Psoas muscle (tissue), 8 donors: ENCODE results near the gene LMOD2. TPM values are rescaled to one million over a fixed set of nuclear protein-coding genes. Genes with fewer than 3 reads are reported as not detected.

Experiments
- ATAC-seq, 4 donors: fragments of 200-7000 bp; cut with Tn5 transposase; one replicate each; pipeline ENCODE4 v1.9.1; 2020; ENCODE audit warnings: moderate library complexity in 3 of 4, mild to moderate bottlenecking in 2 of 4
- DNase-seq, 2 donors: peaks; one replicate each; pipeline ENCODE4 v3.0.0-alpha.2; 2020
- H3K27ac ChIP-seq: fragments of 200-600 bp; one replicate; pipeline ENCODE4 v1.8.0; 2022
- H3K27me3 ChIP-seq, 3 donors: fragments of 200-600 bp in 1 of 3; one replicate each; pipeline versions ENCODE4 v1.6.1 to v1.8.0; 2013 to 2022; ENCODE audit warnings: low read length in 2 of 3, mild to moderate bottlenecking in 2 of 3, moderate library complexity in 1 of 3; ENCODE audit not compliant: insufficient read depth in 3 of 3
- H3K36me3 ChIP-seq, 2 donors: fragments of 200-600 bp in 1 of 2; one replicate each; pipeline versions ENCODE4 v1.6.1 to v1.8.0; 2013 to 2022; ENCODE audit warnings: low read depth in 1 of 2, mild to moderate bottlenecking in 1 of 2, moderate library complexity in 1 of 2; ENCODE audit not compliant: insufficient read depth in 1 of 2
- H3K4me1 ChIP-seq: fragments of 200-600 bp; one replicate; pipeline ENCODE4 v1.8.0; 2022
- H3K4me3 ChIP-seq: fragments of 200-600 bp; one replicate; pipeline ENCODE4 v1.8.0; 2022; ENCODE audit warnings: mild to moderate bottlenecking
- H3K9me3 ChIP-seq: fragments of 200-600 bp; one replicate; pipeline ENCODE4 v1.8.0; 2022
- WGBS, 3 donors: extraction: QIAGEN DNeasy Blood & Tissue Kit; methylation state at CpG; one replicate each; pipeline versions ENCODE4 v1.1.6 to v1.1.7; 2013; 5-methylcytosine and 5-hydroxymethylcytosine counted together
- intact Hi-C, 2 donors: fragments of 100-400 bp; cut with DNase I; formaldehyde crosslinking; loops; one replicate each; pipeline versions ENCODE4 v1.11.0 to v1.14.2; 2022
- polyA plus RNA-seq, 3 donors: library from polyadenylated mRNA; stranded (reverse); fragments of 200-250 nt; gene quantifications; one replicate each; pipeline ENCODE4 v1.2.3, GENCODE V29; 2013
- total RNA-seq, 4 donors: library from RNA; stranded (reverse); fragmentation: NEBNext Ultra II Directional in 2 of 4; extraction: Animal tissue kit (Norgen Biotek cat#: 25700) in 2 of 4; gene quantifications; one replicate each; pipeline versions ENCODE4 v1.2.1 to v1.2.4, GENCODE V29; 2021 to 2023
- TF ChIP-seq, protein P1 (sequence below): fragments of 200-600 bp; IDR thresholded peaks from one replicate; pipeline ENCODE4 v1.8.0; 2022; ENCODE audit warnings: antibody characterized with exemption
- donor health status: healthy with polysubstance abuse.
- donor health status: DM: no; HTN: no; CAD: no; lungs with moderate emphysema.
- donor health status: Bipolar disorder and iron deficiency.
- donor health status: healthy.
- donor health status: DM: yes; HTN: yes; CAD: no.
- donor health status: DM: no; HTN: no; CAD: no.
- donor health status: DM: no; HTN: no; CAD: no.
- donor health status: DM: yes; HTN: yes; CAD: no.

Gene LMOD2
- total and polyA plus RNA-seq, 7 donors, result 6.9 to 1,114 (median 383) TPM

DNA sequence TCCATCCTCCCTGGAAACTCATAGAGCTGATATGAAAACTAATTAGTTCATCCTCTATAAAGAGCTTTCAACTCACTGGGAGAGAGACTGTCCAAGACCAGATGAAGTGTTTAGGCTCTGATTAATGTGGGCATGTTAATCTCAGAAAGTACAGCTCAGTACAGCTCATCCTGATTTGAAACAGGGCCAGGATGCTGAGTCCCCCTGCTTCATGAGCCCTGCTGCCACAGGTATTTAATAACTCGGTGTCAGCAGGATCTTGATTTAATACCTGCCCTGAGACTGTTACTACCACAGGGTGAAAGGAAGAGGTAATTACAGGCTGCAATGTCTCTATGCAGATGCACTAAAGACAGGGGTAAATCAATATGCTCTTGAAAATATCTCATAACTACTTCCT is 10.8 kb downstream of the LMOD2 start:
- Histone ChIP-seq H3K4me3 (peak overlapping the region; percentile 3), H3K27ac (peak overlapping the region; percentile 89), H3K9me3 (no peaks in the 10 kb centered on the region), H3K36me3 (peaks cover 0 to 42% of the 10 kb centered on the region in 2 donors), H3K27me3 (no peaks in the 10 kb centered on the region), H3K4me1 (peaks cover 12% of the 10 kb centered on the region)
- intact Hi-C loops, result no loop called here
- DNase-seq, result no peak
- ATAC-seq, result peak; percentile 54 to 89 (median 75)
- WGBS, 3 donors, result 13 to 19% (median 14%) methylated on average over 1 of the region's 1 CpG
- TF ChIP-seq, protein P1, sequence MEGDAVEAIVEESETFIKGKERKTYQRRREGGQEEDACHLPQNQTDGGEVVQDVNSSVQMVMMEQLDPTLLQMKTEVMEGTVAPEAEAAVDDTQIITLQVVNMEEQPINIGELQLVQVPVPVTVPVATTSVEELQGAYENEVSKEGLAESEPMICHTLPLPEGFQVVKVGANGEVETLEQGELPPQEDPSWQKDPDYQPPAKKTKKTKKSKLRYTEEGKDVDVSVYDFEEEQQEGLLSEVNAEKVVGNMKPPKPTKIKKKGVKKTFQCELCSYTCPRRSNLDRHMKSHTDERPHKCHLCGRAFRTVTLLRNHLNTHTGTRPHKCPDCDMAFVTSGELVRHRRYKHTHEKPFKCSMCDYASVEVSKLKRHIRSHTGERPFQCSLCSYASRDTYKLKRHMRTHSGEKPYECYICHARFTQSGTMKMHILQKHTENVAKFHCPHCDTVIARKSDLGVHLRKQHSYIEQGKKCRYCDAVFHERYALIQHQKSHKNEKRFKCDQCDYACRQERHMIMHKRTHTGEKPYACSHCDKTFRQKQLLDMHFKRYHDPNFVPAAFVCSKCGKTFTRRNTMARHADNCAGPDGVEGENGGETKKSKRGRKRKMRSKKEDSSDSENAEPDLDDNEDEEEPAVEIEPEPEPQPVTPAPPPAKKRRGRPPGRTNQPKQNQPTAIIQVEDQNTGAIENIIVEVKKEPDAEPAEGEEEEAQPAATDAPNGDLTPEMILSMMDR, result no peak

DNA sequence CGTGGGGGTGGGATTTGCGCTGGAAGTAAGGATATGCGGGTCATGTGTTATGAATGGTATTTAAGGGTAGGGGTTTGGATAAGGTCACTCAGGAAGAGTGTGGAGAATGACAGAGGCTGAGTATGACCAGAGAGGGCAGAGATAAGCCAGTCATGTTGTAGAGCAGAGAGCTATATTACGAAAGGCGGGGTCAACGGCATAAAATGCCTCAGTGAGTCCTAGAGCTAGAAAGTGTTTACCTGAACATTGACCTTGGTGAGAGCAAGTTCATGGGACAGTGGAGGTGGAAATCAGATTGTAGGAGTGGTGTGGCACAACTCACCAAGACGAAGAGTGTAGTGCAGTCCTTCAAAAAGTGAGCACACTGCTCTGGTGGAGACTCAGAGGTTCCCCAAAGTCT is 13.8 kb downstream of the LMOD2 start:
- DNase-seq, result no peak
- no peak overlapping the region for H3K4me3 ChIP-seq
- no peaks in the 10 kb centered on the region for H3K27me3 ChIP-seq
- TF ChIP-seq, protein P1, result no peak
- ATAC-seq, result no peak
- 76 to 87% (median 83%) methylated on average over 7 of the region's 7 CpGs for WGBS, 3 donors
- H3K9me3 ChIP-seq, result no peaks in the 10 kb centered on the region
- H3K36me3 ChIP-seq, result peaks cover 0 to 13% of the 10 kb centered on the region in 2 donors
- intact Hi-C loops, result no loop called here
- H3K27ac ChIP-seq, result peak overlapping the region; percentile 89
- H3K4me1 ChIP-seq, result peaks cover 29% of the 10 kb centered on the region

DNA sequence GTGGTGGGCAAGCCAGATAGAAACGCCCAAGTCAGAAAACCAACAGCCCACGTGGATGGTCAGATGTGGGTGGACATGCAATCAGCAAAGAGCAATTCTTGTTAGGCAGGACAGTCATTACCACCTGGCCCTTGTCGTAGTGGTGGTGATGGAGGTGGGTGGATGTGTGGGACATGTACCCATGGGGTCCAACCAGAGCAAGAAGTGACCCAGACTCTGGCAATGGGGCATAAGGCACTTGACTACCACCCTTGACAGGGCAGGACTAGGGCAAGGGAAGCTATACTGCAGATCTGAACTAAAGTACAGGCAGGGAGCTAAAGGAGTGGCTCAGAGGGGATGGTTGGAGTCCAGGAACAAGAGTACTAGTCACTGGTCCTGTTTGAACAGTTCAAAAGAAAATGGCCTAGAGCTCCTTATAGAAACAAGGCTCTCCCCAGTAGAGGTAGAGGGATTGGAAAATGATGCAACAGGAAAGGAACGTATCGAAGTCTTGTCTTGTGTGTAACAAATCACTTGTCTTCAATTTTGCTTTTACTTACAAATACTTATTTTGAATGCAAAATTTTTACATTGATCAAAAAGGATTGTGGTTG is 17.6 kb downstream of the LMOD2 start:
- ATAC-seq, result peak; percentile 9 to 19 (median 16)
- intact Hi-C loops, result no loop called here

DNA sequence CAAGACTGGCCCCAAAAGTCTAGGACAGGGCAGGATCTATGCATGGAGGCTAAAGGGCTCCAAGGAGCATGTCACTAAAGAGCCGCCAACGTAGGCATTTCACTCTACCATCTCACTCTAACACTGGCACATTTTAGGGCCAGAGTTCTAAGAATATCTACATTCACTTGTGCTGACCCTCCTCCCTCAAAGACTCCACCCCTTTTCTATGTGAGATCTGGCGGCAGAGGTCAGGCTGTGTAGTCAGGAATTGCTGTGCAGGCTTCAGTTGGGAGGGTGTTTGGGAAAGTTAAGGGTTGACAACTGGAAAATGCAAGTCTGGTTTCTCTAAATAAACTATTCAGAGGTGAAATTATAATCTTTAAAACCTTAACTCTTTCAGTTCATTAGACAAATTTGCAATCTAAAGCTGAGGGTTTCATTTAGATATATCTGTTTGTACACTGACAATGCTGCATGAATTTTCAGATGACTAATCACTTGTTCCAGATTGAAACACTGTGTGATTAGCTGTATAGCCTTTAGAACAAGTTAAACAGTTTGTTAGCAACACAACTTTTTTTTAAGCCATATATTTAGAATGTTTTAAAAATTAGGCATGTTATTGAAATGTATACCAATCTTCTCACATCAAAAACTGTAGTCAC is 18.2 kb downstream of the LMOD2 start:
- WGBS, 3 donors, result 35 to 40% (median 36%) methylated on average over 3 of the region's 3 CpGs
- TF ChIP-seq, protein P1, result no peak
- Histone ChIP-seq H3K36me3 (no peaks in the 10 kb centered on the region), H3K4me1 (peaks cover 48% of the 10 kb centered on the region), H3K9me3 (no peaks in the 10 kb centered on the region), H3K27ac (peak overlapping the region; percentile 90), H3K27me3 (no peaks in the 10 kb centered on the region), H3K4me3 (peak overlapping the region; percentile 44)
- ATAC-seq (peak; percentile 18 to 45 (median 32)), DNase-seq (no peak)
- intact Hi-C loops, result no loop called here

More for the DNA sequence above, 17.6 kb downstream of the LMOD2 start:
- WGBS, 3 donors, result 79 to 89% (median 81%) methylated on average over 5 of the region's 5 CpGs
- TF ChIP-seq, protein P1, result no peak
- DNase-seq, result no peak
- H3K27ac ChIP-seq, result peak overlapping the region; percentile 90
- H3K9me3 ChIP-seq, result no peaks in the 10 kb centered on the region
- H3K4me3 ChIP-seq, result peak overlapping the region; percentile 44
- H3K4me1 ChIP-seq, result peaks cover 42% of the 10 kb centered on the region
- H3K36me3 ChIP-seq, result no peaks in the 10 kb centered on the region
- H3K27me3 ChIP-seq, result no peaks in the 10 kb centered on the region
